Measurements from ENCODE around the gene WNT11. TPM values are rescaled to one million over a fixed set of nuclear protein-coding genes. Genes with fewer than 3 reads are reported as not detected.

Gene WNT11
- total RNA-seq, 1 donor from 2014 or later: not detected

DNA sequence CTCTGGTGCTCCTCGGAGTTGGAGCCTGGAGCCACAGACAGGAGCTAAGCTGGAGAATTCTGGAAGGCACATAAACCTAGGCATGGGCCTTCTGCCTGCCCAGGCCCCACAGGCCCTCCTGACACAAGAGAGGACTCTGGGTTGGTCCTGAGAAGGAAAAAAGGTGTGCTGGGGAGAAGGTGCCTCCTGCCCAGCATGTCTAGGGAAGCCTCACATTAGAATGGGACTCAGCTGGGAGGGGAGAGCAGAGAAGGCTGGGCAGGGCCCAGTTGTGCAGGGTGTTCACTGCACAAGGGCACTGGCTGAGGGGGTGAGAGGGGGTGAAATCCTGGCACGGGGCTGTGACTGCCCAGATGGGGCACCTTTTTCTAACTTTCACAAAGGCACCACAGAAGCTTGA lies 39.4 kb upstream of the WNT11 start:
- no peak for FAIRE-seq
- DNase-seq (ENCODE audit: low read depth): no peak
- Histone ChIP-seq H3K4me3 (ENCODE audit: low read depth, low read length) (no peak overlapping the region), H3K27me3 (ENCODE audit: control insufficient read depth, insufficient read depth, low read length) (peaks cover 10% of the 10 kb centered on the region), H3K36me3 (ENCODE audit: control insufficient read depth, insufficient read depth, low read length) (no peaks in the 10 kb centered on the region)
- TF ChIP-seq CTCF (IDR thresholded peaks at IDR 0.05; ENCODE audit: insufficient read depth, low read length, severe bottlenecking): no peak

- FAIRE-seq (no peak), DNase-seq (ENCODE audit: low read depth) (no peak)
- Histone ChIP-seq H3K4me3 (ENCODE audit: low read depth, low read length) (no peak overlapping the region), H3K27me3 (ENCODE audit: control insufficient read depth, insufficient read depth, low read length) (peaks cover 10% of the 10 kb centered on the region), H3K36me3 (ENCODE audit: control insufficient read depth, insufficient read depth, low read length) (no peaks in the 10 kb centered on the region)
- TF ChIP-seq CTCF (IDR thresholded peaks at IDR 0.05; ENCODE audit: insufficient read depth, low read length, severe bottlenecking): no peak
Measured at GRCh38 chr11:76244316-76244851, 38.1 kb upstream of the WNT11 start.

GRCh38 chr11:76243957-76244285 lies 37.6 kb upstream of the WNT11 start:
- no peaks in the 10 kb centered on the region for H3K36me3 ChIP-seq (ENCODE audit: control insufficient read depth, insufficient read depth, low read length)
- peaks cover 10% of the 10 kb centered on the region for H3K27me3 ChIP-seq (ENCODE audit: control insufficient read depth, insufficient read depth, low read length)
- TF ChIP-seq CTCF (IDR thresholded peaks at IDR 0.05; ENCODE audit: insufficient read depth, low read length, severe bottlenecking): no peak
- FAIRE-seq (no peak), DNase-seq (ENCODE audit: low read depth) (no peak)
- H3K4me3 ChIP-seq (ENCODE audit: low read depth, low read length): no peak overlapping the region

- H3K36me3 ChIP-seq (ENCODE audit: control insufficient read depth, insufficient read depth, low read length): no peaks in the 10 kb centered on the region
- peaks cover 10% of the 10 kb centered on the region for H3K27me3 ChIP-seq (ENCODE audit: control insufficient read depth, insufficient read depth, low read length)
- FAIRE-seq (no peak), DNase-seq (ENCODE audit: low read depth) (no peak)
- no peak for TF ChIP-seq CTCF (IDR thresholded peaks at IDR 0.05; ENCODE audit: insufficient read depth, low read length, severe bottlenecking)
- H3K4me3 ChIP-seq (ENCODE audit: low read depth, low read length): no peak overlapping the region
Measured at GRCh38 chr11:76243193-76243956, 37.1 kb upstream of the WNT11 start.

GRCh38 chr11:76242004-76242779 lies 35.9 kb upstream of the WNT11 start:
- DNase-seq (ENCODE audit: low read depth): no peak
- Histone ChIP-seq H3K36me3 (ENCODE audit: control insufficient read depth, insufficient read depth, low read length) (no peaks in the 10 kb centered on the region), H3K27me3 (ENCODE audit: control insufficient read depth, insufficient read depth, low read length) (peaks cover 10% of the 10 kb centered on the region), H3K4me3 (ENCODE audit: low read depth, low read length) (no peak overlapping the region)
- TF ChIP-seq CTCF (IDR thresholded peaks at IDR 0.05; ENCODE audit: insufficient read depth, low read length, severe bottlenecking): no peak
- no peak for FAIRE-seq
